ENCODE data around the gene CRABP1.

DNA sequence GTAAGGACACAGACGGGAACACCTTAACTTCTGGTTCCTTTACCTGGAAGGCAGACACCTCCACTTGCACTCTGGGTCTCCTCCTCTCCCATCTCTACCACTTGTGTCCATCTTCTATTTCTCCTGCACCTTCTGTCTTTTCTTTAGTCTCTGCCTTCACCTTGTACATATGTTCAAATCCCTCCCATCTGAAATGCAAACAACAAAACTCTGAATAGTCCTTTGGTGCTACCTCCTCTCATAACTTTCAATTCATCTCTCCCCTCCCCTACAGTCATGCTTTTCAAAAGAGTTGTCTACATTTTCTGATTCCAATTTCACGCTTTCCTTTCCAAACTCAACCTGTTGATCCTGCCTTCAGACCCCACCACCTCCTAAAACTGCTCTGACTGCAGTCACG lies 5.3 kb upstream of the CRABP1 start:
- TF ChIP-seq POLR2A (IDR thresholded peaks at IDR 0.05), result no peak
- TF ChIP-seq CTCF (IDR thresholded peaks at IDR 0.05), result no peak
- no peak for TF ChIP-seq EP300 (IDR thresholded peaks at IDR 0.05)

Data from ovary (tissue), 3 donors.